ENCODE data around the gene CCNY. TPM values are rescaled to one million over a fixed set of nuclear protein-coding genes. Genes with fewer than 3 reads are reported as not detected.
A peak's percentile ranks its signal among the peaks of the same experiment; 100 is the strongest.

Gene CCNY
- total RNA-seq, 1 donor from 2014 or later: 85.9 TPM

- H3K4me1 Mint-ChIP-seq (ENCODE audit: low read depth, unreplicated experiment): peaks cover 42% of the 10 kb centered on the region
- no peak for FAIRE-seq
Measured at GRCh38 chr10:35392482-35393228, 56.3 kb downstream of the CCNY start.

DNA sequence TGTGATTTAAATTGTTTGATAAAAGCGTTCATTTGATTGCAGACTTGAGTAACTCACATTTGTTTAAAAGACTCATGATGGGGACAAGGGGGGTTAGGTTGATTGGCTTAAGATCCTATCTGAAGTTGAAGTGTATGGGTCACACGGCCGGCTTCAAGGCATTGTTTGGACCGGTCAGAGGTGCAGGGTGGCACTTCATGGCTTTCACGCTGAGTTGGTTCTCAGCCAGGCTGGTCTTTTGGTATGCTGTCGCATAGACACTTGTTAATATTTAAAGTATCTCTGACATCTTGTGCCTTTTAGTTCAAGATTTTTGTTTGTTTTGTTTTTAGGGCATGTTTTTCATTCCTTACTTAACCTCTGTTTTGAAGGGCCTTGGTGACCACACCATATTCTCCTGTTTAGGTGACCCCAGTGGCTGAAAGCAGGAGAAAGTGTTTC, 58.1 kb downstream of the CCNY start:
- peak overlapping the region; percentile 4 for H3K4me2 ChIP-seq (ENCODE audit: low read length)
- Mint-ChIP-seq H3K27me3 (ENCODE audit: low read depth, unreplicated experiment) (no peaks in the 10 kb centered on the region), H3K4me1 (ENCODE audit: low read depth, unreplicated experiment) (peaks cover 35% of the 10 kb centered on the region), H3K4me3 (ENCODE audit: unreplicated experiment) (no peak overlapping the region), H3K9me3 (ENCODE audit: unreplicated experiment) (peaks cover 7% of the 10 kb centered on the region), H3K27ac (ENCODE audit: unreplicated experiment) (peak overlapping the region; percentile 51), H3K36me3 (ENCODE audit: low read depth, unreplicated experiment) (peaks cover 5% of the 10 kb centered on the region)
- no peak for DNase-seq (ENCODE audit: low read depth)
- peaks cover 6% of the 10 kb centered on the region for H3K4me1 ChIP-seq (ENCODE audit: insufficient read depth, low read length)
- H3K9ac ChIP-seq (ENCODE audit: low read length): no peak overlapping the region
- H3K27me3 ChIP-seq (ENCODE audit: insufficient read depth, low read length): no peaks in the 10 kb centered on the region
- H4K20me1 ChIP-seq (ENCODE audit: insufficient read depth, low read length): peaks cover 100% of the 10 kb centered on the region
- no peak overlapping the region for H3K27ac ChIP-seq (ENCODE audit: low read depth, low read length)
- no peak for FAIRE-seq
- H3K4me3 ChIP-seq (ENCODE audit: insufficient read depth, low read depth, low read length): no peak overlapping the region
- H3K9me3 ChIP-seq (ENCODE audit: insufficient read depth, low read depth, low read length): peaks cover 4% of the 10 kb centered on the region
- no peak overlapping the region for H2AFZ ChIP-seq (ENCODE audit: low read depth, low read length)
- peaks cover 100% of the 10 kb centered on the region for H3K79me2 ChIP-seq (ENCODE audit: insufficient read depth, low read length)
- no peaks in the 10 kb centered on the region for H3K36me3 ChIP-seq (ENCODE audit: insufficient read depth, low read length)
- TF ChIP-seq, protein P1, sequence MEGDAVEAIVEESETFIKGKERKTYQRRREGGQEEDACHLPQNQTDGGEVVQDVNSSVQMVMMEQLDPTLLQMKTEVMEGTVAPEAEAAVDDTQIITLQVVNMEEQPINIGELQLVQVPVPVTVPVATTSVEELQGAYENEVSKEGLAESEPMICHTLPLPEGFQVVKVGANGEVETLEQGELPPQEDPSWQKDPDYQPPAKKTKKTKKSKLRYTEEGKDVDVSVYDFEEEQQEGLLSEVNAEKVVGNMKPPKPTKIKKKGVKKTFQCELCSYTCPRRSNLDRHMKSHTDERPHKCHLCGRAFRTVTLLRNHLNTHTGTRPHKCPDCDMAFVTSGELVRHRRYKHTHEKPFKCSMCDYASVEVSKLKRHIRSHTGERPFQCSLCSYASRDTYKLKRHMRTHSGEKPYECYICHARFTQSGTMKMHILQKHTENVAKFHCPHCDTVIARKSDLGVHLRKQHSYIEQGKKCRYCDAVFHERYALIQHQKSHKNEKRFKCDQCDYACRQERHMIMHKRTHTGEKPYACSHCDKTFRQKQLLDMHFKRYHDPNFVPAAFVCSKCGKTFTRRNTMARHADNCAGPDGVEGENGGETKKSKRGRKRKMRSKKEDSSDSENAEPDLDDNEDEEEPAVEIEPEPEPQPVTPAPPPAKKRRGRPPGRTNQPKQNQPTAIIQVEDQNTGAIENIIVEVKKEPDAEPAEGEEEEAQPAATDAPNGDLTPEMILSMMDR (IDR thresholded peaks at IDR 0.05; ENCODE audit: insufficient read depth, low read depth, low read length): no peak
- TF ChIP-seq EZH2 (IDR thresholded peaks at IDR 0.05; ENCODE audit: insufficient read depth, low read length): no peak

More at GRCh38 chr10:35392482-35393228, 56.3 kb downstream of the CCNY start:
- Histone ChIP-seq H3K27me3 (ENCODE audit: insufficient read depth, low read length) (no peaks in the 10 kb centered on the region), H3K79me2 (ENCODE audit: insufficient read depth, low read length) (peaks cover 100% of the 10 kb centered on the region), H3K9ac (ENCODE audit: low read length) (no peak overlapping the region), H3K36me3 (ENCODE audit: insufficient read depth, low read length) (no peaks in the 10 kb centered on the region), H3K4me3 (ENCODE audit: insufficient read depth, low read depth, low read length) (no peak overlapping the region), H3K4me2 (ENCODE audit: low read length) (no peak overlapping the region), H2AFZ (ENCODE audit: low read depth, low read length) (no peak overlapping the region), H3K27ac (ENCODE audit: low read depth, low read length) (no peak overlapping the region), H3K4me1 (ENCODE audit: insufficient read depth, low read length) (peaks cover 6% of the 10 kb centered on the region), H4K20me1 (ENCODE audit: insufficient read depth, low read length) (peaks cover 97% of the 10 kb centered on the region), H3K9me3 (ENCODE audit: insufficient read depth, low read depth, low read length) (peaks cover 4% of the 10 kb centered on the region)
- Mint-ChIP-seq H3K36me3 (ENCODE audit: low read depth, unreplicated experiment) (peaks cover 5% of the 10 kb centered on the region), H3K27me3 (ENCODE audit: low read depth, unreplicated experiment) (no peaks in the 10 kb centered on the region), H3K27ac (ENCODE audit: unreplicated experiment) (no peak overlapping the region), H3K4me3 (ENCODE audit: unreplicated experiment) (no peak overlapping the region), H3K9me3 (ENCODE audit: unreplicated experiment) (peaks cover 7% of the 10 kb centered on the region)
- DNase-seq (ENCODE audit: low read depth): no peak
- no peak for TF ChIP-seq EZH2 (IDR thresholded peaks at IDR 0.05; ENCODE audit: insufficient read depth, low read length)
- TF ChIP-seq, protein P1 (IDR thresholded peaks at IDR 0.05; ENCODE audit: insufficient read depth, low read depth, low read length): no peak

GRCh38 chr10:35394934-35395333, 58.6 kb downstream of the CCNY start:
- peaks cover 6% of the 10 kb centered on the region for H3K4me1 ChIP-seq (ENCODE audit: insufficient read depth, low read length)
- H3K27ac Mint-ChIP-seq (ENCODE audit: unreplicated experiment): no peak overlapping the region

More at GRCh38 chr10:35394934-35395333, 58.6 kb downstream of the CCNY start:
- peaks cover 39% of the 10 kb centered on the region for H3K4me1 Mint-ChIP-seq (ENCODE audit: low read depth, unreplicated experiment)
- FAIRE-seq (no peak), DNase-seq (ENCODE audit: low read depth) (no peak)
- peaks cover 7% of the 10 kb centered on the region for H3K9me3 Mint-ChIP-seq (ENCODE audit: unreplicated experiment)
- Histone ChIP-seq H3K9ac (ENCODE audit: low read length) (no peak overlapping the region), H3K27ac (ENCODE audit: low read depth, low read length) (no peak overlapping the region), H2AFZ (ENCODE audit: low read depth, low read length) (no peak overlapping the region), H3K4me3 (ENCODE audit: insufficient read depth, low read depth, low read length) (no peak overlapping the region), H4K20me1 (ENCODE audit: insufficient read depth, low read length) (peaks cover 100% of the 10 kb centered on the region), H3K36me3 (ENCODE audit: insufficient read depth, low read length) (no peaks in the 10 kb centered on the region), H3K79me2 (ENCODE audit: insufficient read depth, low read length) (peaks cover 100% of the 10 kb centered on the region), H3K4me2 (ENCODE audit: low read length) (no peak overlapping the region), H3K9me3 (ENCODE audit: insufficient read depth, low read depth, low read length) (peaks cover 4% of the 10 kb centered on the region), H3K27me3 (ENCODE audit: insufficient read depth, low read length) (no peaks in the 10 kb centered on the region)
- TF ChIP-seq, protein P1 (IDR thresholded peaks at IDR 0.05; ENCODE audit: insufficient read depth, low read depth, low read length): no peak
- TF ChIP-seq EZH2 (IDR thresholded peaks at IDR 0.05; ENCODE audit: insufficient read depth, low read length): no peak
- H3K4me3 Mint-ChIP-seq (ENCODE audit: unreplicated experiment): no peak overlapping the region
- H3K27me3 Mint-ChIP-seq (ENCODE audit: low read depth, unreplicated experiment): no peaks in the 10 kb centered on the region
- peaks cover 5% of the 10 kb centered on the region for H3K36me3 Mint-ChIP-seq (ENCODE audit: low read depth, unreplicated experiment)

All from astrocyte (in vitro differentiated cells and primary cell).